GM12878 (cell line): ENCODE measurements around the gene NUP210. TPM values are rescaled to one million over a fixed set of nuclear protein-coding genes. Genes with fewer than 3 reads are reported as not detected.
A peak's percentile ranks its signal among the peaks of the same experiment; 100 is the strongest.

ENCODE experiments used
- ATF3 ChIP-seq: IDR thresholded peaks from 2 replicates; pipeline ENCODE4 v1.6.1; 2011; ENCODE audit warnings: low read depth, mild to moderate bottlenecking, low read length, moderate library complexity, borderline replicate concordance; ENCODE audit errors: extremely low read depth
- BHLHE40 ChIP-seq, 2 experiments: fragments of 450-650 bp in 1 of 2; IDR thresholded peaks; 2 replicates each; pipeline ENCODE4 v1.6.1; 2011 to 2017; ENCODE audit warnings: low read depth in 2 of 2, borderline replicate concordance in 1 of 2, improper control_type of control experiment in 1 of 2, low read length in 1 of 2, mild to moderate bottlenecking in 1 of 2
- BRCA1 ChIP-seq: IDR thresholded peaks from 2 replicates; pipeline ENCODE4 v1.6.1; 2011; ENCODE audit warnings: low read depth, low read length, improper control_type of control experiment
- CREB1 ChIP-seq: IDR thresholded peaks from 2 replicates; pipeline ENCODE4 v1.6.1; 2012; ENCODE audit warnings: low read depth, mild to moderate bottlenecking, inconsistent platforms
- IKZF1 ChIP-seq: fragments of 450-650 bp; conservative IDR thresholded peaks from 2 replicates; pipeline ENCODE4 v1.6.1; 2017; ENCODE audit warnings: antibody characterized with exemption, mild to moderate bottlenecking
- MLLT1 ChIP-seq: fragments of 450-650 bp; IDR thresholded peaks from 2 replicates; pipeline ENCODE4 v1.6.1; 2016; ENCODE audit warnings: mild to moderate bottlenecking
- MTA2 ChIP-seq: fragments of 450-650 bp; IDR thresholded peaks from 2 replicates; pipeline ENCODE4 v1.6.1; 2016; ENCODE audit warnings: low read depth, mild to moderate bottlenecking, moderate library complexity
- NFYB ChIP-seq: IDR thresholded peaks from 2 replicates; pipeline ENCODE4 v1.6.1; 2011; ENCODE audit warnings: low read depth, mild to moderate bottlenecking, low read length, improper control_type of control experiment, moderate library complexity; ENCODE audit not compliant: insufficient read depth
- RAD21 ChIP-seq: IDR thresholded peaks from 2 replicates; pipeline ENCODE4 v1.6.1; 2011; ENCODE audit warnings: mild to moderate bottlenecking, low read depth, low read length, moderate library complexity; ENCODE audit not compliant: insufficient read depth
- SMC3 ChIP-seq: IDR thresholded peaks from 2 replicates; pipeline ENCODE4 v1.6.1; 2011; ENCODE audit warnings: low read length, improper control_type of control experiment, borderline replicate concordance
- SREBF2 ChIP-seq: IDR thresholded peaks from 2 replicates; pipeline ENCODE4 v1.6.1; 2012; ENCODE audit warnings: mild to moderate bottlenecking, low read length
- TBL1XR1 ChIP-seq: IDR thresholded peaks from 2 replicates; pipeline ENCODE4 v1.6.1; 2012; ENCODE audit warnings: low read depth, low read length, improper control_type of control experiment
- USF1 ChIP-seq: IDR thresholded peaks from 2 replicates; pipeline ENCODE4 v1.6.1; 2011; ENCODE audit warnings: borderline replicate concordance, low read depth, mild to moderate bottlenecking, moderate library complexity, mixed read lengths, low read length; ENCODE audit not compliant: insufficient read depth; ENCODE audit errors: extremely low read length
- YBX1 ChIP-seq: fragments of 450-650 bp; IDR thresholded peaks from 2 replicates; pipeline ENCODE4 v1.6.1; 2016; ENCODE audit warnings: antibody characterized with exemption
- ZBED1 ChIP-seq: IDR thresholded peaks from 2 replicates; pipeline ENCODE4 v1.6.1; 2016; ENCODE audit warnings: borderline replicate concordance
- ZNF687 ChIP-seq: fragments of 450-650 bp; IDR thresholded peaks from 2 replicates; pipeline ENCODE4 v1.6.1; 2017; ENCODE audit warnings: mild to moderate bottlenecking, moderate library complexity
- polyA plus RNA-seq, 11 experiments: library from polyadenylated mRNA; depleted of rRNA in 4 of 11; unstranded in 6 of 11; stranded (reverse) in 5 of 11; fragments of >200 nt; fragmentation: Nextera tagmentation in 4 of 11; fragmentation: Illumina TruSeq in 1 of 11; extraction: Ambion mirVana in 4 of 11; extraction: Trizol in 1 of 11; gene quantifications; 1 replicate in 1 of 11; 2 replicates in 10 of 11; pipeline versions ENCODE4 v1.2.1 to v1.2.3, GENCODE V29; 2011 to 2016; ENCODE audit warnings: inconsistent platforms in 2 of 11, missing spikeins in 2 of 11, low read depth in 1 of 11
- total RNA-seq, 4 experiments: library from RNA; depleted of rRNA in 3 of 4; stranded (reverse); fragments of >200 nt in 3 of 4; fragmentation: Illumina TruSeq in 1 of 4; extraction: Trizol in 1 of 4; gene quantifications; 2 replicates each; pipeline versions ENCODE4 v1.2.1 to v1.2.3, GENCODE V29; 2013 to 2021
- TF ChIP-seq, protein P1 (sequence below): IDR thresholded peaks from 2 replicates; pipeline ENCODE4 v1.6.1; 2011; ENCODE audit warnings: mild to moderate bottlenecking, low read depth, low read length, moderate library complexity; ENCODE audit not compliant: insufficient replicate concordance
- TF ChIP-seq, protein P2 (sequence below): IDR thresholded peaks from 2 replicates; pipeline ENCODE4 v1.6.1; 2011; ENCODE audit warnings: low read depth, low read length, improper control_type of control experiment, borderline replicate concordance
- TF ChIP-seq, protein P3 (sequence below): IDR thresholded peaks from 2 replicates; pipeline ENCODE4 v1.6.1; 2012; ENCODE audit warnings: low read depth, low read length, improper control_type of control experiment

Gene NUP210
- total and polyA plus RNA-seq, 10 of the 15 experiments (the other 5 are each of a cell fraction or from before 2014, with no cell fraction given), result 2.9 to 150 (median 76.0) TPM

DNA sequence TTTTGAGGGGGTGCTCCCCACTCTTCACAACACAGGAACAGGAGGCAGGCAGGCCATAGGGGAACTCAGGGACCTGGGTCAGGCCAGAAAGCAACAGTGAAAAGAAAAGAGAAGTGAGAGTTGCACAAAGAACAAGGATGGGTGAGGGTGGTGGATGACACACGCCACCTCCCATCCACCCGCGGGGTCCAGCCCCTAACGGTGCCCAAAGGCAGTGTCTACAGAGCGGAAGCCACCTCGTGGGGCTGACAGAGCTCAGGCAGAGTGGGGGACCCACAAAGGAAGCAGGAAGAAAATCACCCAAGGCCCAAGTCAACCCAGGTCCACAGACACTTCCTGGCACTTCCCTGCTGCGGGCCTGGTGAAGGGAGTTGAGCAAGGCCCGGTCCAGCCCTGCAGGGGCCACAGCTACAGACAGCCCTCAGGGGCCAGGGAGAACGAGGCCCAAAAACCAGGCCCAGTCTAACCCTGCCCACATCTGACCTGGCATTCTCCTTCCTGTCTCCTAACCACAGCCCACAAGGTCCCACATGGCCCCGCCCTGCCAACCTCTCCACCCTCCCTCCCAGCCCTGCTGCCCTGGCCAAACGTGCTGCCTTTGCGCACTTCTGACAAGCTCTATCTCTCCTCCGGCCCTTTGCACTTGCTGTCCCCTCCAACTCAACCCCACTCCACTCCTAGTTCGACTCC is 5.9 kb downstream of the NUP210 start (continued):
- TF ChIP-seq MLLT1, result peak; percentile 72
- TF ChIP-seq USF1, result no peak
- TF ChIP-seq ZBED1, result 0 out of 2 replicates have a peak, but pooled peaks have one; percentile 58
- peak; percentile 58 to 64; a peak in 3 of 4 replicates for TF ChIP-seq BHLHE40 (IDR thresholded peaks at IDR 0.05; ENCODE audit: borderline replicate concordance in 1 of 2, low read depth in 2 of 2, low read length in 1 of 2)
- TF ChIP-seq, protein P1, sequence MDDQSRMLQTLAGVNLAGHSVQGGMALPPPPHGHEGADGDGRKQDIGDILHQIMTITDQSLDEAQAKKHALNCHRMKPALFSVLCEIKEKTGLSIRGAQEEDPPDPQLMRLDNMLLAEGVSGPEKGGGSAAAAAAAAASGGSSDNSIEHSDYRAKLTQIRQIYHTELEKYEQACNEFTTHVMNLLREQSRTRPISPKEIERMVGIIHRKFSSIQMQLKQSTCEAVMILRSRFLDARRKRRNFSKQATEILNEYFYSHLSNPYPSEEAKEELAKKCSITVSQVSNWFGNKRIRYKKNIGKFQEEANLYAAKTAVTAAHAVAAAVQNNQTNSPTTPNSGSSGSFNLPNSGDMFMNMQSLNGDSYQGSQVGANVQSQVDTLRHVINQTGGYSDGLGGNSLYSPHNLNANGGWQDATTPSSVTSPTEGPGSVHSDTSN, result no peak
- TF ChIP-seq, protein P2, sequence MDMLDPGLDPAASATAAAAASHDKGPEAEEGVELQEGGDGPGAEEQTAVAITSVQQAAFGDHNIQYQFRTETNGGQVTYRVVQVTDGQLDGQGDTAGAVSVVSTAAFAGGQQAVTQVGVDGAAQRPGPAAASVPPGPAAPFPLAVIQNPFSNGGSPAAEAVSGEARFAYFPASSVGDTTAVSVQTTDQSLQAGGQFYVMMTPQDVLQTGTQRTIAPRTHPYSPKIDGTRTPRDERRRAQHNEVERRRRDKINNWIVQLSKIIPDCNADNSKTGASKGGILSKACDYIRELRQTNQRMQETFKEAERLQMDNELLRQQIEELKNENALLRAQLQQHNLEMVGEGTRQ, result no peak
- TF ChIP-seq IKZF1, result peak; percentile 87
- TF ChIP-seq, protein P3, sequence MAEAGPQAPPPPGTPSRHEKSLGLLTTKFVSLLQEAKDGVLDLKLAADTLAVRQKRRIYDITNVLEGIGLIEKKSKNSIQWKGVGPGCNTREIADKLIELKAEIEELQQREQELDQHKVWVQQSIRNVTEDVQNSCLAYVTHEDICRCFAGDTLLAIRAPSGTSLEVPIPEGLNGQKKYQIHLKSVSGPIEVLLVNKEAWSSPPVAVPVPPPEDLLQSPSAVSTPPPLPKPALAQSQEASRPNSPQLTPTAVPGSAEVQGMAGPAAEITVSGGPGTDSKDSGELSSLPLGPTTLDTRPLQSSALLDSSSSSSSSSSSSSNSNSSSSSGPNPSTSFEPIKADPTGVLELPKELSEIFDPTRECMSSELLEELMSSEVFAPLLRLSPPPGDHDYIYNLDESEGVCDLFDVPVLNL, result no peak
- TF ChIP-seq TBL1XR1, result 0 out of 2 replicates have a peak, but pooled peaks have one; percentile 33
- TF ChIP-seq ATF3, result no peak
- TF ChIP-seq YBX1, result no peak
- no peak for TF ChIP-seq SMC3
- TF ChIP-seq NFYB, result no peak
- TF ChIP-seq MTA2, result peak; percentile 84
- TF ChIP-seq RAD21, result no peak
- TF ChIP-seq ZNF687, result peak; percentile 94
- TF ChIP-seq CREB1, result peak; percentile 74
- no peak for TF ChIP-seq SREBF2
- no peak for TF ChIP-seq BRCA1
